IMR-90 (cell line): ENCODE results near the gene INPP4A. TPM values are rescaled to one million over a fixed set of nuclear protein-coding genes. Genes with fewer than 3 reads are reported as not detected.

ENCODE experiments used
- ATAC-seq: fragments of 200-7000 bp; cut with Tn5 transposase; 2 replicates; pipeline ENCODE4 v1.9.1; 2020; ENCODE audit warnings: low read depth, mild to moderate bottlenecking, moderate library complexity
- BruUV-seq: library from RNA; stranded (reverse); fragments of 400-500 nt; replicated peaks from 2 replicates; lab custom pipeline; 2021; lab: Mats Ljungman, UMichigan
- CTCF ChIA-PET: fragments of 300-600 bp; formaldehyde crosslinking; extraction: SDS; loops from one replicate; lab custom pipeline; 2021; ENCODE audit warnings: antibody characterized with exemption; lab: Yijun Ruan, JAX
- POLR2A ChIA-PET: fragments of 300-600 bp; sonication (Branson Sonifier 250); formaldehyde crosslinking; loops from one replicate; lab custom pipeline; 2022; ENCODE audit warnings: antibody characterized with exemption; ENCODE audit not compliant: unreplicated experiment; lab: Charles Lee
- DNase-seq: peaks from one replicate; pipeline ENCODE4 v3.0.0; 2013
- H2AFZ ChIP-seq: replicated peaks from 2 replicates; pipeline ENCODE3; 2013; ENCODE audit warnings: low read length, mild to moderate bottlenecking; ENCODE audit not compliant: poor library complexity
- H2AK5ac ChIP-seq: 2 replicates; pipeline ENCODE4 v1.6.1; 2013; ENCODE audit warnings: low read depth, low read length, inconsistent platforms
- H2AK9ac ChIP-seq: replicated peaks from 2 replicates; pipeline ENCODE3; 2013; ENCODE audit warnings: mild to moderate bottlenecking, low read depth, low read length, moderate library complexity; ENCODE audit not compliant: poor library complexity
- H2BK120ac ChIP-seq: 2 replicates; pipeline ENCODE4 v1.6.1; 2013; ENCODE audit warnings: low read depth, low read length, inconsistent platforms
- H2BK15ac ChIP-seq: 3 replicates; pipeline ENCODE4 v1.6.1; 2013; ENCODE audit warnings: low read depth, low read length, inconsistent platforms
- H2BK20ac ChIP-seq: 2 replicates; pipeline ENCODE4 v1.6.1; 2013; ENCODE audit warnings: low read depth, mild to moderate bottlenecking, inconsistent platforms, low read length, moderate library complexity
- H2BK5ac ChIP-seq: 2 replicates; pipeline ENCODE4 v1.6.1; 2013; ENCODE audit warnings: mild to moderate bottlenecking, low read depth, low read length, inconsistent platforms; ENCODE audit not compliant: poor library complexity, severe bottlenecking
- H3K14ac ChIP-seq: replicated peaks from 2 replicates; pipeline ENCODE4 v1.6.1; 2013; ENCODE audit warnings: low read depth, low read length, inconsistent platforms
- H3K18ac ChIP-seq: 2 replicates; pipeline ENCODE4 v1.6.1; 2013; ENCODE audit warnings: low read depth, low read length, control low read depth
- H3K23ac ChIP-seq: 2 replicates; pipeline ENCODE4 v1.6.1; 2013; ENCODE audit warnings: low read depth, low read length, inconsistent platforms
- H3K27ac ChIP-seq: 2 replicates; pipeline ENCODE4 v1.5.1; 2013; ENCODE audit warnings: mild to moderate bottlenecking, control low read depth, low read length; ENCODE audit not compliant: insufficient read depth
- H3K27me3 ChIP-seq: 2 replicates; pipeline ENCODE4 v1.6.1; 2013; ENCODE audit warnings: low read length; ENCODE audit not compliant: control insufficient read depth, insufficient read depth
- H3K36me3 ChIP-seq: 2 replicates; pipeline ENCODE4 v1.6.1; 2013; ENCODE audit warnings: low read length, mixed read lengths; ENCODE audit not compliant: control insufficient read depth, insufficient read depth
- H3K4ac ChIP-seq: 2 replicates; pipeline ENCODE4 v1.6.1; 2013; ENCODE audit warnings: low read depth, low read length, inconsistent platforms
- H3K4me1 ChIP-seq: 2 replicates; pipeline ENCODE4 v1.6.1; 2013; ENCODE audit warnings: low read length, mixed read lengths; ENCODE audit not compliant: control insufficient read depth, insufficient read depth
- H3K4me2 ChIP-seq: 2 replicates; pipeline ENCODE4 v1.6.1; 2013; ENCODE audit warnings: low read depth, mild to moderate bottlenecking, control low read depth, low read length, moderate library complexity
- H3K4me3 ChIP-seq: 2 replicates; pipeline ENCODE4 v1.5.1; 2013; ENCODE audit warnings: low read depth, mild to moderate bottlenecking, control low read depth, low read length, moderate library complexity; ENCODE audit not compliant: insufficient read depth
- H3K56ac ChIP-seq: 2 replicates; pipeline ENCODE4 v1.6.1; 2013; ENCODE audit warnings: low read length, inconsistent platforms; ENCODE audit not compliant: insufficient read depth; ENCODE audit errors: extremely low read depth
- H3K79me1 ChIP-seq, 2 experiments: 2 replicates each; pipeline ENCODE4 v1.6.1; 2013; ENCODE audit warnings: low read length in 2 of 2, inconsistent platforms in 1 of 2, low read depth in 1 of 2
- H3K9ac ChIP-seq: 2 replicates; pipeline ENCODE4 v1.6.1; 2013; ENCODE audit warnings: low read depth, low read length, control low read depth
- H3K9me1 ChIP-seq: 2 replicates; pipeline ENCODE4 v1.6.1; 2013; ENCODE audit warnings: low read length, inconsistent platforms; ENCODE audit not compliant: insufficient read depth
- H3K9me3 ChIP-seq: 2 replicates; pipeline ENCODE4 v1.6.1; 2013; ENCODE audit warnings: low read length; ENCODE audit not compliant: control insufficient read depth, insufficient read depth
- H4K20me1 ChIP-seq: 2 replicates; pipeline ENCODE4 v1.6.1; 2013; ENCODE audit warnings: low read length, inconsistent platforms; ENCODE audit not compliant: insufficient read depth
- H4K5ac ChIP-seq: 2 replicates; pipeline ENCODE4 v1.6.1; 2013; ENCODE audit warnings: mild to moderate bottlenecking, low read depth, low read length, control low read depth
- H4K8ac ChIP-seq, 2 experiments: 2 replicates each; pipeline ENCODE4 v1.6.1; 2013; ENCODE audit warnings: low read depth in 2 of 2, low read length in 2 of 2, control low read depth in 1 of 2, inconsistent platforms in 1 of 2
- H4K91ac ChIP-seq: 2 replicates; pipeline ENCODE4 v1.6.1; 2013; ENCODE audit warnings: low read depth, low read length, inconsistent platforms; ENCODE audit not compliant: insufficient read depth
- POLR2A ChIP-seq: IDR thresholded peaks from 2 replicates; pipeline ENCODE4 v1.6.1; 2012; ENCODE audit warnings: mild to moderate bottlenecking, low read depth, low read length
- RFX5 ChIP-seq: IDR thresholded peaks from 2 replicates; pipeline ENCODE4 v1.8.0; 2012; ENCODE audit warnings: low read depth, mild to moderate bottlenecking, low read length, moderate library complexity
- WGBS, 2 experiments: methylation state at CpG; one replicate each; pipeline versions ENCODE4 v1.1.5 to v1.1.7; 2013; ENCODE audit warnings: missing lambda C conversion rate in 2 of 2; ENCODE audit not compliant: insufficient read length in 1 of 2; ENCODE audit errors: extremely low coverage in 2 of 2; 5-methylcytosine and 5-hydroxymethylcytosine counted together
- dilution Hi-C: fragments of 300-500 bp; cut with HindIII; formaldehyde crosslinking; loops from one replicate; pipeline ENCODE4 v1.14.3; 2018; ENCODE audit warnings: low sequenced_read_pairs; ENCODE audit not compliant: unreplicated experiment
- in situ Hi-C: fragments of 300-500 bp; cut with MboI; formaldehyde crosslinking; loops from 3 replicates; pipeline ENCODE4 v1.14.3; 2019; ENCODE audit warnings: low sequenced_read_pairs, inconsistent platforms, mixed read lengths
- intact Hi-C: fragments of 100-400 bp; cut with micrococcal nuclease; formaldehyde crosslinking; loops from 2 replicates; pipeline ENCODE4 v1.10.0; 2022
- polyA plus RNA-seq, 3 experiments: library from polyadenylated mRNA; depleted of rRNA; stranded (reverse); fragments of >200 nt; gene quantifications; 2 replicates each; pipeline ENCODE4 v1.2.3, GENCODE V29; 2012; ENCODE audit warnings: low replicate concordance in 1 of 3
- total RNA-seq: library from RNA; depleted of rRNA; stranded (reverse); fragments of >200 nt; gene quantifications from 2 replicates; pipeline ENCODE4 v1.2.3, GENCODE V29; 2012

INPP4A gene
- total and polyA plus RNA-seq, 2 of the 4 experiments (the other 2 are of a cell fraction): 14.5 to 27.1 TPM

DNA sequence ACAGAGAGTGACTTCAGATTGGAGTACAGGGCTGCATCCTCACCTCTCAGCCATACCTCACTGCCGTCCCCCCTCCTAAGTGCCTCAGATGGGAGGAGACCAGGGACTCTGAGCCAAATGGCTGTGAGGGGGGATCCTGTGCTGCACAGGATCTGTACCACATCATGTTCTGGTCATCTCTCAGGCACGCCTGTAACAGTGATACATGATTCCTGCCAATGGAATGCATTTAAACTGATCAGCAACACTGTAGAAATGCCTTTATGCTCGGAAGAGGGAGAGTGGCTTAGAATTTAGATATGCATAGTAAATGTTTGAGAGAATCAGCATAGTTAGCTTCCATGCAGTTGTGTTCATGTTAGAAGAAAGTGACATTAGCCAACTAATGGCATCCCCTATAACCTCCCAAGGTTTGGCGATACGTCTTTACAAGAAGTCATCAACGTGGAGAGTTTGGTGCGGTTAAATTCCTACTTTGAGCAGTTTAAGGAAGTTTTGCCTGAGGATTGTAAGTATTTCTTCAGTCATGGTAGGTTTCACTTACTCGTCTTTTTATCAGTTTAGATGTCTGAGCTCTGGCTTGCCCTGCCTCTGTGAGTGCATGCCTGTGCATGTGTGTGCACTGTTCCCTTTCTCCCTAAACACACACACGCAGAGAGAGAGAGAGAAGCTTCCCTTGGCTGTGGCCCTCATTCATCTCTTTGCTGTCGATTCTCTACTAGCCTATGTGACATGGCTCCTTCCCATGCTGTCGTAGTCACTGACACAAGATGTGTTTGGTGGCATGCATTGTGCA lies 123.7 kb downstream of the INPP4A start:
- intact Hi-C loops (no loop called here), in situ Hi-C loops (no loop called here), dilution Hi-C loops (no loop called here)
- Histone ChIP-seq H4K20me1 (peaks cover 4% of the 10 kb centered on the region; the same call in 1 of the 2 replicates), H2BK15ac (no peak overlapping the region), H3K27ac (no peak overlapping the region), H3K18ac (no peak overlapping the region), H3K56ac (no peak overlapping the region), H3K23ac (no peak overlapping the region), H3K9ac (no peak overlapping the region), H3K4ac (no peak overlapping the region), H4K91ac (no peak overlapping the region), H2BK120ac (no peak overlapping the region), H2BK20ac (no peak overlapping the region), H2AK5ac (no peak overlapping the region; the same call in 1 of the 2 replicates), H4K8ac (no peak overlapping the region), H2BK5ac (no peak overlapping the region), H3K9me1 (peaks cover 14% of the 10 kb centered on the region), H3K9me3 (no peaks in the 10 kb centered on the region), H2AK9ac (no peak overlapping the region), H3K27me3 (no peaks in the 10 kb centered on the region), H3K4me3 (no peak overlapping the region), H2AFZ (no peak overlapping the region), H3K14ac (no peak overlapping the region), H3K4me2 (no peak overlapping the region), H3K36me3 (peaks cover 38% of the 10 kb centered on the region), H3K4me1 (0 out of 2 replicates have a peak, but pooled peaks cover 3% of the 10 kb centered on the region), H4K5ac (no peak overlapping the region), H3K79me1 (no peaks in the 10 kb centered on the region; a peak in 1 of 4 replicates)
- POLR2A ChIA-PET: no interaction called here
- TF ChIP-seq RFX5 (no peak), POLR2A (no peak)
- ATAC-seq (peak; percentile 91), DNase-seq (peak; percentile 63)
- no CpG with 5 or more reads among the region's 11 CpGs for WGBS, 2 experiments
- CTCF ChIA-PET: interaction anchor here (0.7 to 1.0 kb wide), 2 partner anchors 9 to 117 kb away, joined by 3 to 4 read pairs; no protein-coding TSS in a partner anchor
- no TSS peak for BruUV-seq
